Lower leg skin (tissue), 3 donors: ENCODE data around the gene STAT3.

Source experiments
- POLR2A ChIP-seq, 2 donors: fragments of 450-650 bp; IDR thresholded peaks; one replicate each; pipeline ENCODE4 v1.6.1; 2016 to 2017; ENCODE audit warnings: antibody characterized with exemption in 2 of 2, mild to moderate bottlenecking in 1 of 2, moderate library complexity in 1 of 2
- TF ChIP-seq, protein P1 (sequence below), 3 donors: fragments of 450-650 bp; IDR thresholded peaks; one replicate each; pipeline ENCODE4 v1.5.1; 2016; ENCODE audit warnings: antibody characterized with exemption in 3 of 3, mild to moderate bottlenecking in 3 of 3, moderate library complexity in 2 of 3

GRCh38 chr17:42381898-42382297, 6.3 kb downstream of the STAT3 start:
- TF ChIP-seq POLR2A (IDR thresholded peaks at IDR 0.05), result no peak
- TF ChIP-seq, protein P1, sequence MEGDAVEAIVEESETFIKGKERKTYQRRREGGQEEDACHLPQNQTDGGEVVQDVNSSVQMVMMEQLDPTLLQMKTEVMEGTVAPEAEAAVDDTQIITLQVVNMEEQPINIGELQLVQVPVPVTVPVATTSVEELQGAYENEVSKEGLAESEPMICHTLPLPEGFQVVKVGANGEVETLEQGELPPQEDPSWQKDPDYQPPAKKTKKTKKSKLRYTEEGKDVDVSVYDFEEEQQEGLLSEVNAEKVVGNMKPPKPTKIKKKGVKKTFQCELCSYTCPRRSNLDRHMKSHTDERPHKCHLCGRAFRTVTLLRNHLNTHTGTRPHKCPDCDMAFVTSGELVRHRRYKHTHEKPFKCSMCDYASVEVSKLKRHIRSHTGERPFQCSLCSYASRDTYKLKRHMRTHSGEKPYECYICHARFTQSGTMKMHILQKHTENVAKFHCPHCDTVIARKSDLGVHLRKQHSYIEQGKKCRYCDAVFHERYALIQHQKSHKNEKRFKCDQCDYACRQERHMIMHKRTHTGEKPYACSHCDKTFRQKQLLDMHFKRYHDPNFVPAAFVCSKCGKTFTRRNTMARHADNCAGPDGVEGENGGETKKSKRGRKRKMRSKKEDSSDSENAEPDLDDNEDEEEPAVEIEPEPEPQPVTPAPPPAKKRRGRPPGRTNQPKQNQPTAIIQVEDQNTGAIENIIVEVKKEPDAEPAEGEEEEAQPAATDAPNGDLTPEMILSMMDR (IDR thresholded peaks at IDR 0.05), result no peak
